Measurements from ENCODE around the gene CXCL13.

DNA sequence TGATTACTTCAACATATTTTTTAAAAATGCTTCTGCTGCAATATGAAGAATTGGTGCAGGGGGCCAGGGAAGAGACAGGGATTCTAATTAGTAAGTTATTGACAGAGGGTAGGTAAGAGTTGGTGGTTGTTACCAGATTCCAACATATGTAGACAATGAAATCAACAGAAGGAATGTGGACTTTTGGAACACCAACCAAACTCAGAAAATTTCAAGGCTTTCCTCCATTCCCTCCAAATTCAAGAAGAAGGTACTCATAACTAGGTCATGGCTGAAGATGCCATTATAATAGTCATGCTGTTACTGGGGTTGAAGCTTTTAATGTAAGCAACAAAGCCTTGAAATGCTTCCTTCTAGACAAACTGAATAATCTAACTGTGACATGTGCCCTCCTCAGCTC lies 22.9 kb upstream of the CXCL13 start:
- TF ChIP-seq ARID4B (CRISPR knock-in tag; IDR thresholded peaks at IDR 0.05; ENCODE audit: borderline replicate concordance) (no peak), JUN (CRISPR knock-in tag; IDR thresholded peaks at IDR 0.05) (no peak), E2F4 (CRISPR knock-in tag; IDR thresholded peaks at IDR 0.05; ENCODE audit: borderline replicate concordance, low read depth) (no peak), SP1 (CRISPR knock-in tag; conservative IDR thresholded peaks at IDR 0.05) (no peak)
- TF ChIP-seq, protein P1, sequence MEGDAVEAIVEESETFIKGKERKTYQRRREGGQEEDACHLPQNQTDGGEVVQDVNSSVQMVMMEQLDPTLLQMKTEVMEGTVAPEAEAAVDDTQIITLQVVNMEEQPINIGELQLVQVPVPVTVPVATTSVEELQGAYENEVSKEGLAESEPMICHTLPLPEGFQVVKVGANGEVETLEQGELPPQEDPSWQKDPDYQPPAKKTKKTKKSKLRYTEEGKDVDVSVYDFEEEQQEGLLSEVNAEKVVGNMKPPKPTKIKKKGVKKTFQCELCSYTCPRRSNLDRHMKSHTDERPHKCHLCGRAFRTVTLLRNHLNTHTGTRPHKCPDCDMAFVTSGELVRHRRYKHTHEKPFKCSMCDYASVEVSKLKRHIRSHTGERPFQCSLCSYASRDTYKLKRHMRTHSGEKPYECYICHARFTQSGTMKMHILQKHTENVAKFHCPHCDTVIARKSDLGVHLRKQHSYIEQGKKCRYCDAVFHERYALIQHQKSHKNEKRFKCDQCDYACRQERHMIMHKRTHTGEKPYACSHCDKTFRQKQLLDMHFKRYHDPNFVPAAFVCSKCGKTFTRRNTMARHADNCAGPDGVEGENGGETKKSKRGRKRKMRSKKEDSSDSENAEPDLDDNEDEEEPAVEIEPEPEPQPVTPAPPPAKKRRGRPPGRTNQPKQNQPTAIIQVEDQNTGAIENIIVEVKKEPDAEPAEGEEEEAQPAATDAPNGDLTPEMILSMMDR (IDR thresholded peaks at IDR 0.05): no peak
